NCI-H526 treated with DMSO at 0.1 percent for 48 hours (cell line): ENCODE measurements around the gene RAI1.

Experiments used
- DNase-seq: peaks from one replicate; lab custom pipeline; 2025; lab: John Stamatoyannopoulos, UW

RAI1 gene

DNA sequence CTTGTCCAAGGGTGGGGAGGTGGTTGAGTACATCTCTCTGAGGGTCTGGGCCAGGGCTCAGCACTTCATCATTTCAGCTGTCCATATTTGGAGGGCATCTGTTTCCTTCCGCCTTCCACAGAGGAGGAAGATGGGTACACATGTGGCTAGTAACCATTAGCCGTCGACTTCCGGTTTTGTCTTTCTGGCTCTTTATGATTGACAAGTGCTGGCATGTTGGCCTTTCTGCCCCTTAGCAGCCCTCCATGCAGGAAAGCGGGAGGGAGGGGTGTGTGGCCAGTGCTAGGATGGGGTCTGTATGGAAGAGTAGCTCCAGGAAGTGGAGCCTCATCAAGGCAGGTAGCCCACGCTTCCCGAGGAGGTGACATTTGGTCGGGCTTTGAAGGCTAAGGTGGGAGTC, 69.6 kb downstream of the RAI1 start:
- DNase-seq = no peak

GRCh38 chr17:17751489-17752088, 70.3 kb downstream of the RAI1 start:
- no peak for DNase-seq

GRCh38 chr17:17752089-17752820, 71.0 kb downstream of the RAI1 start:
- DNase-seq = peak; percentile 76

GRCh38 chr17:17752821-17753321, 71.6 kb downstream of the RAI1 start:
- no peak for DNase-seq

DNA sequence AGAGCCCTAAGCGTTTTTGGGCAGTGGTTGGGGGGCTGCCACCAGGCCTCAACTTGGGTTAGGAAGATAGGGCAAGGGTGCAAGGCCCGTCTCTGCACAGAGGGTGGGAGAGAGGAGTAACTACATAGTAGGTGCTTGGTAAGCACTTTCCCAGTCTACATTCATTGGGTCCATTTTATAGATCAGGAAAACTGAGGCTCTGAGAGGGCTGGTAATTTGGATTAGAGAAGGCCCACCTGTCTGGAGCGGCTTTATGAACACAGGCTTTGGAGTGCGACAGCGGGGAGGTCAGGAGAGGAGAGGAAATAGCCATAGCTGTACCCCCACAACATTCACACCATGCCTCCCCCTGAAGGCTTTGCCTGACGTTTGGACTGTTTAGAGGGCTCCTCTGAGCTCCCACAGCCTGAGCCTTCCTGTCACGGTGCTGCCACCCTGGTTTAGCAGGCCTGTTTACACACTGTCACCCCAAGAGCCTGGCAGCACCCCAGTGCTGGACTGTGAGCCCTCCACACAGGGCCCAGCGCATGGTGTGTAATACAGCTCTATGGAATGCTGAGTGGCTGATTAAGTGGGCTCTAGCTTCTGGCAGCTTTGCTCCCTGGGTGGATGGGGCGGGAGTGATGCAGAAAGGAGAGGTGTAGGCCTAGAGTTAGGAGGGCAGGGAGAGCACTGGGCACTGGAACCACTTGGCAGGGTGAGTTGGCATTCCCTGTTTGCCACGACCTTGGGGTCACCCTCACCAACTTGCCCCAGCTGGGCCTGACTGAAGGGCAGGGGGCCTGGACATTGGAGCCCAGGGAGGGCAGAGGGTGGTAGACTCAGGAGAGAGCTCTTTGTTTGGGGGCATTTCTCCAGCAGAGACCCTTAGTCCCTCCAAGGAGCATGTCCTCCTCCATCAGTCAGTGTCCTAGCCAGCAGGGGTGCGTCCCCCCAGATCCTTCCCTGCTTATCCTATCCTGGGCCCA, 73.7 kb downstream of the RAI1 start:
- no peak for DNase-seq

GRCh38 chr17:17755715-17756114, 74.5 kb downstream of the RAI1 start:
- no peak for DNase-seq

DNA sequence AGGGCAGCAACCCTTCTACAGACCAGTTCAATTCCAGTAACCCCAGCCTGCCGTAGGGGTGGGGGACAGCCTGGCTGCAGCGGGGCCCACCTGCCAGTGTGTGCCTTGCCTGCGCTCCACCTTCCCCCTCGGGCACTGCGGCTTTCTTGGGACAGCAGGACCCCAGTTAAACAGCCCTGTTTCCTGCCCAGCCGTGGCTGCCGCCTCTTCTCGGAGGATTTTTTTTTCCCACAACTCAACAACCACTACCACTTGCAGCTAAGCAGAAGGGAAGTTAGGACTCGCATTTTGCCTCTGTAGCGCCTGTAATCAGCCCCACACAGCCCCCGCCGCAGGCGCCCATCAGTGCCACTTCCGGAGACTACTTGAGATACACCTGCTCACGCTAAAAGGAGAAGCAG, 76.1 kb downstream of the RAI1 start:
- DNase-seq = no peak

- no peak for DNase-seq
Observed at GRCh38 chr17:17757956-17758845, 76.9 kb downstream of the RAI1 start.

- DNase-seq = no peak
Observed at GRCh38 chr17:17758941-17759563, 77.8 kb downstream of the RAI1 start.

GRCh38 chr17:17760350-17760749, 79.1 kb downstream of the RAI1 start:
- no peak for DNase-seq

GRCh38 chr17:17760872-17761550, 79.8 kb downstream of the RAI1 start:
- no peak for DNase-seq

GRCh38 chr17:17761894-17762743, 80.9 kb downstream of the RAI1 start:
- no peak for DNase-seq

DNA sequence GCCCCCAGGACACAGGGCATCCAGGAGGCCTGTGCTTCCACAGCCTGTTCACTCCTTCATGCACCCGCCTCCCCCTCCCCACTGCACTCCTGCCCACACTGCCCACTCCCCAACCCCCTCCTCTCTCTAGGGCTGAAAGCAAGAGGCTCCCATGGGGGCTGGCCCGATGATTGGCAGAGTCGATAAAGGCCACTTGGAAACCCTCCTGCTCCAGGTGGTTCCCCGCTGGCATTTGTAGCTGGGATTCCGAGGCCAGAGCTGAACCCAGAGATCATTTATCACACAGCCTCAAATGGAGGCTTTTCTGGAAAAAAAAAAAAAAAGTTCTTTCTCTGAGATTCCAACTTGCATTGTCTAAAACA, 81.5 kb downstream of the RAI1 start:
- no peak for DNase-seq

- DNase-seq = no peak
Observed at GRCh38 chr17:17763136-17763535, 81.9 kb downstream of the RAI1 start.

GRCh38 chr17:17763734-17764133, 82.5 kb downstream of the RAI1 start:
- no peak for DNase-seq

DNA sequence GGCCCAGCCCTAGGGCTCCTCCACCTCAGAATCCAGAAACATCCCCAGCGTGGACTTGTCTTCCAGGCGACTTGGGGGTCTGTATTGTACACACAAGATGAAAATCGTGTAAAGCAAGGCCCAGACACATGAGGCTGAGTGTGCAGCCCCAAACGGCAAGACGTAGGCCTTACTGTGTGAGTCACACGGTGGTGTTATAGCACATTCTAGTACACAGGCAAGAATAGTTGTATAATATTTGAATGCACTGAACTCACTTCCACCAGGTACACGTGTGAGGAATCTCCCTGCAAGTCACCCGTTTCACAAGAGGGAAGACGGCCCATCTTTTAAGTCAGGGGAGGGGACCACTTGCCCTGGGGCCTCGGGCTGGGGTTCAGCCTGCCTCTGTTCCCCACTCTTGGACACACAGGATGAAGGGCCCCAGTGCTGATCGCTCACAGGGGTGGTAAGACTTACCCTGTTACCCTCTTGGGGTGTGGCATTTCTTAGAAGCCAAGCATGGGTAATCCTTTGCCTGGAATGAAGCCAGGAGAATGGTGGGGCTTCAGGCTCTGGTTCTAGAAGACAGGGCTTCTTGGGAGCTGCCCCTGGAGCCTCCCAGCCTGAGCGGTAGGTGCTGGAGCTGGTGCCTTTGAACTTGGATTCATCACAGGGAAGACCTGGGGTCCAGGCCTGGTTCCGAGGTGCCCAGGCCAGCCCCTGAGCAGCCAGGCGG, 84.3 kb downstream of the RAI1 start:
- no peak for DNase-seq

DNA sequence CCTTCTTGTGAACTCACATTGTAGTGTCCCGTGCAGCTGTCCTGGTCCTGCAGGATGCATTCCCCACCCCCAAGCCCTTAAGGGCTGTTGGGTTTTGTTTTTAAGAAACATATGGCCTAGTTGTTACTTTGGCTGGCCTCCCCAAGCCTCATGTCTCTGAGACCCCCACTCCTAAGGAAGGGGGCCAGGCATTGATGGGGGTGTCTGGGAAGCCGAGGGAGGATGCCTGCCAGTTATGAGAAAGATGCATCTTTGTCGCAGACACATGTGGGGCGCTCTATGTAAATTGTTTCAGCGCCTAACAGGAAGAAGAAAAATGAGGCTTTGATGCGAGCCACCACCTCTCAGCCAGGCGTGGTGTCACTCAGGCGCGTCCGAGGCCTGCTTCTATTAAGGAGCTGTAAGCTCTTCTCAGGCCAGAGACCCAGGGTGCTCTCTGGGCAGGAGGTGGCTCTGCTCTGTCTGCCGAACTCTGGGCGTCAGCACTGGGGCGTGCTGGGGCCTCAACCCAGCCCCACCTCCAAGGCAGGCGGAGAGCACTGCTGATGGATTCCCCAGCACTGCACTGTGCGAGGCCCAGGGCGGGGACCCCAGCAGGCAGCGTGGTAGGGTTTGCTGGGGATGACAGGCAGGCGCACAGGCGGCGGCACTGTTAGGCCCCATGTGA, 85.0 kb downstream of the RAI1 start:
- peak; percentile 29 for DNase-seq

DNA sequence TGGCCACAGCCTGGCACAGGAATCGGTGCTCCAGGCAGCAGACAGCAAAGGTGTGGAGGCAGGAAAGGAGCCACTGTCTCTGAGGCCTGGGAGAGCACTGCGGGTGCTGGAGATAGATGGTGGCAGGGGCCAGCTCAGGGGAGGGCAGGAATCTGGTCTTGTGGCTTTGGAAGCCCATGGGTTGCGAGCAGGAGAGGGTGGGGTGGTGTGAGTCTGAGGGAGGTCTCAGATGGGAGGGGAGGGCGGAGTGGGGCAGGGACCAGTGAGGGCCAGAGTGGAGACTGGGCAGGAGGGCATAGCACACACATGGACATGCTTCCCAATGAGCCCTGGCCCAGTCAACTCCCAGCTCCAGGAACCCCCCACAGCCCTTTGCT, 85.5 kb downstream of the RAI1 start:
- DNase-seq = no peak
